GM21528 (cell line): Measurements from ENCODE around the gene AUNIP.

Source experiments
- ATAC-seq: cut with Tn5 transposase; IDR thresholded peaks from one replicate; pipeline ENCODE4 v1.9.1; 2021; ENCODE audit warnings: mild to moderate bottlenecking, moderate library complexity; ENCODE audit not compliant: unreplicated experiment, low FRiP score

AUNIP gene

GRCh38 chr1:25813071-25813733 lies 46.1 kb downstream of the AUNIP start:
- no peak for ATAC-seq

- ATAC-seq: no peak
Measured at GRCh38 chr1:25811384-25812082, 47.7 kb downstream of the AUNIP start.

GRCh38 chr1:25810341-25811299 lies 48.6 kb downstream of the AUNIP start:
- no peak for ATAC-seq

- no peak for ATAC-seq
Measured at GRCh38 chr1:25809929-25810328, 49.3 kb downstream of the AUNIP start.

GRCh38 chr1:25809283-25809926 lies 49.9 kb downstream of the AUNIP start:
- no peak for ATAC-seq

GRCh38 chr1:25808481-25809244 lies 50.6 kb downstream of the AUNIP start:
- no peak for ATAC-seq

- no peak for ATAC-seq
Measured at GRCh38 chr1:25807480-25808390, 51.5 kb downstream of the AUNIP start.

GRCh38 chr1:25806418-25806817 lies 52.8 kb downstream of the AUNIP start:
- ATAC-seq: no peak

- no peak for ATAC-seq
Measured at GRCh38 chr1:25805863-25806225, 53.4 kb downstream of the AUNIP start.

GRCh38 chr1:25804964-25805862 lies 54.0 kb downstream of the AUNIP start:
- ATAC-seq: no peak

- no peak for ATAC-seq
Measured at GRCh38 chr1:25804244-25804963, 54.9 kb downstream of the AUNIP start.

GRCh38 chr1:25803368-25803767 lies 55.9 kb downstream of the AUNIP start:
- no peak for ATAC-seq

- ATAC-seq: no peak
Measured at GRCh38 chr1:25802915-25803314, 56.3 kb downstream of the AUNIP start.

- no peak for ATAC-seq
Measured at GRCh38 chr1:25800703-25801377, 58.4 kb downstream of the AUNIP start.

- no peak for ATAC-seq
Measured at GRCh38 chr1:25799935-25800702, 59.1 kb downstream of the AUNIP start, which contains the start of gene SELENON. SELENON (plus strand) TSS chr1:25800193; CDS start chr1:25800231, 38 bp downstream.
